B cell (primary cell): ENCODE measurements around the gene HPDL. TPM values are rescaled to one million over a fixed set of nuclear protein-coding genes. Genes with fewer than 3 reads are reported as not detected.

Source experiments
- ATAC-seq: fragments of 200-7000 bp; cut with Tn5 transposase; one replicate; pipeline ENCODE4 v1.10.0; 2021; ENCODE audit warnings: low read depth, mild to moderate bottlenecking, moderate number of reproducible peaks, moderate library complexity
- CTCF ChIA-PET: fragments of 350-600 bp; sonication (Branson Sonifier 250); formaldehyde crosslinking; loops from one replicate; lab custom pipeline; 2021; ENCODE audit warnings: antibody characterized with exemption, inconsistent platforms; lab: Charles Lee
- POLR2A ChIA-PET: fragments of 350-600 bp; sonication (Branson Sonifier 250); formaldehyde crosslinking; loops from one replicate; lab custom pipeline; 2021; ENCODE audit warnings: antibody characterized with exemption; lab: Charles Lee
- DNase-seq: peaks from one replicate; pipeline ENCODE4 v3.0.0; 2013
- H2AFZ ChIP-seq: 2 replicates; pipeline ENCODE4 v1.6.1; 2012; ENCODE audit warnings: mild to moderate bottlenecking, low read depth, low read length; ENCODE audit not compliant: insufficient read depth, poor library complexity, severe bottlenecking
- H3K27ac ChIP-seq, 2 donors: 1 replicate in 1 of 2; 2 replicates in 1 of 2; pipeline ENCODE4 v1.5.1; 2012 to 2013; ENCODE audit warnings: low read length in 2 of 2, mild to moderate bottlenecking in 2 of 2, moderate library complexity in 1 of 2
- H3K27me3 ChIP-seq, 4 experiments: fragments of 200-600 bp in 1 of 4; sonication (generic) in 1 of 4; replicated peaks in 1 of 4; 1 replicate in 2 of 4; 2 replicates in 2 of 4; pipeline versions ENCODE4 v1.6.1 to v1.7.0; 2013 to 2016; ENCODE audit warnings: low read length in 3 of 4, mild to moderate bottlenecking in 2 of 4, mixed read lengths in 1 of 4, moderate library complexity in 1 of 4; ENCODE audit not compliant: insufficient read depth in 4 of 4, control insufficient read depth in 3 of 4; ENCODE audit errors: control extremely low read depth in 1 of 4
- H3K36me3 ChIP-seq, 2 experiments: replicated peaks in 1 of 2; 1 replicate in 1 of 2; 2 replicates in 1 of 2; pipeline versions ENCODE4 v1.6.1 to v1.7.1; 2013; ENCODE audit warnings: low read length in 1 of 2; ENCODE audit not compliant: insufficient read depth in 2 of 2, control insufficient read depth in 1 of 2; ENCODE audit errors: control extremely low read depth in 1 of 2, extremely low read depth in 1 of 2
- H3K4me1 ChIP-seq, 2 donors: fragments of 200-600 bp in 1 of 2; sonication (generic) in 1 of 2; 1 replicate in 1 of 2; 2 replicates in 1 of 2; pipeline versions ENCODE4 v1.5.1 to v1.6.1; 2013 to 2017; ENCODE audit warnings: low read length in 2 of 2; ENCODE audit not compliant: control insufficient read depth in 2 of 2, insufficient read depth in 2 of 2
- H3K4me2 ChIP-seq: replicated peaks from 2 replicates; pipeline ENCODE3; 2012; ENCODE audit warnings: mild to moderate bottlenecking, low read depth, low read length; ENCODE audit not compliant: poor library complexity, severe bottlenecking
- H3K4me3 ChIP-seq, 5 experiments: fragments of 200-600 bp in 1 of 5; sonication (generic) in 1 of 5; 1 replicate in 3 of 5; 2 replicates in 2 of 5; pipeline versions ENCODE4 v1.5.1 to v1.7.0; 2011 to 2016; ENCODE audit warnings: low read length in 4 of 5, mild to moderate bottlenecking in 4 of 5, low read depth in 2 of 5, control low read depth in 1 of 5, moderate library complexity in 1 of 5; ENCODE audit not compliant: insufficient read depth in 1 of 5; ENCODE audit errors: control extremely low read depth in 1 of 5, extremely low read depth in 1 of 5
- H3K79me2 ChIP-seq: fragments of 200-600 bp; sonication (generic); one replicate; pipeline ENCODE4 v1.6.0; 2016; ENCODE audit warnings: low read length; ENCODE audit not compliant: control insufficient read depth, insufficient read depth
- H3K9ac ChIP-seq: fragments of 200-600 bp; sonication (generic); 2 replicates; pipeline ENCODE4 v1.6.1; 2017; ENCODE audit warnings: mild to moderate bottlenecking, low read length, moderate library complexity
- H3K9me3 ChIP-seq, 3 donors: one replicate each; pipeline versions ENCODE4 v1.6.1 to v1.7.1; 2013; ENCODE audit warnings: low read length in 2 of 3; ENCODE audit not compliant: control insufficient read depth in 2 of 3, insufficient read depth in 1 of 3; ENCODE audit errors: control extremely low read depth in 1 of 3
- H4K20me1 ChIP-seq: 2 replicates; pipeline ENCODE4 v1.6.0; 2012; ENCODE audit warnings: mild to moderate bottlenecking, low read length; ENCODE audit not compliant: insufficient read depth, control insufficient read depth, poor library complexity, severe bottlenecking
- H3K27ac Mint-ChIP-seq: one replicate; pipeline ENCODE4 v1.8.0; 2021; ENCODE audit warnings: mixed read lengths
- H3K27me3 Mint-ChIP-seq: one replicate; pipeline ENCODE4 v1.8.0; 2021; ENCODE audit warnings: mixed read lengths
- H3K4me1 Mint-ChIP-seq: one replicate; pipeline ENCODE4 v1.8.0; 2021; ENCODE audit warnings: mixed read lengths
- H3K4me3 Mint-ChIP-seq: one replicate; pipeline ENCODE4 v1.8.0; 2021; ENCODE audit warnings: mixed read lengths
- H3K9me3 Mint-ChIP-seq: one replicate; pipeline ENCODE4 v1.8.0; 2022; ENCODE audit warnings: mixed read lengths; ENCODE audit not compliant: insufficient read depth
- CTCF ChIP-seq: fragments of 200-600 bp; IDR thresholded peaks from one replicate; pipeline ENCODE4 v1.8.0; 2022; ENCODE audit warnings: antibody characterized with exemption, mild to moderate bottlenecking
- EZH2 ChIP-seq: IDR thresholded peaks from 2 replicates; pipeline ENCODE4 v1.6.1; 2012; ENCODE audit warnings: borderline replicate concordance, low read depth, mild to moderate bottlenecking, moderate library complexity, low read length; ENCODE audit not compliant: insufficient read depth, poor library complexity, severe bottlenecking
- WGBS: methylation state at CpG from one replicate; pipeline ENCODE4 v1.1.5; 2013; ENCODE audit warnings: missing lambda C conversion rate; ENCODE audit not compliant: insufficient coverage; 5-methylcytosine and 5-hydroxymethylcytosine counted together
- intact Hi-C: fragments of 100-400 bp; cut with micrococcal nuclease; formaldehyde crosslinking; loops from one replicate; pipeline ENCODE4 v1.10.0; 2022
- polyA plus RNA-seq: library from polyadenylated mRNA; depleted of rRNA; stranded (reverse); fragments of >200 nt; gene quantifications from 2 replicates; pipeline ENCODE4 v1.2.3, GENCODE V29; 2012
- total RNA-seq, 2 donors: library from RNA; stranded (reverse); fragments of 120-200 nt in 1 of 2; gene quantifications; 1 replicate in 1 of 2; 2 replicates in 1 of 2; pipeline versions ENCODE4 v1.2.3 to v1.2.4, GENCODE V29; 2013 to 2022

Gene HPDL
- total and polyA plus RNA-seq, 2 donors (not counting 1 experiment from before 2014, with no cell fraction given) = 0.67 to 0.79 TPM

GRCh38 chr1:45303520-45304310 is 23.0 kb upstream of the HPDL start:
- no peaks in the 10 kb centered on the region for H3K9me3 Mint-ChIP-seq
- H4K20me1 ChIP-seq = no peaks in the 10 kb centered on the region
- H3K9ac ChIP-seq = peak overlapping the region; percentile 81
- H3K36me3 ChIP-seq = no peaks in the 10 kb centered on the region
- H3K4me2 ChIP-seq = peak overlapping the region; percentile 91
- H3K4me3 ChIP-seq = peak overlapping the region; percentile 47 to 87 (median 82)
- DNase-seq (peak; percentile 98), ATAC-seq (peak; percentile 84)
- intact Hi-C loops = loop anchor here (1.0 to 2.0 kb wide), 11 partner anchors 23 to 629 kb away; partner anchors contain the start of genes ARMH1, CCDC163, EIF2B3 and HPDL
- peak overlapping the region; percentile 85 to 97 for H3K27ac ChIP-seq
- no peaks in the 10 kb centered on the region for H3K27me3 ChIP-seq
- peak overlapping the region; percentile 94 for H3K4me3 Mint-ChIP-seq
- no peaks in the 10 kb centered on the region for H3K9me3 ChIP-seq
- POLR2A ChIA-PET = interaction anchor here (0.5 to 4.9 kb wide), 33 partner anchors 14 to 1953 kb away, joined by 3 to 76 read pairs (median 5); partner anchors contain the start of genes ARMH1, BTBD19, CCDC163 and EIF2B3
- no peaks in the 10 kb centered on the region for H3K79me2 ChIP-seq
- H3K4me1 Mint-ChIP-seq = peaks cover 34% of the 10 kb centered on the region
- H3K27ac Mint-ChIP-seq = peak overlapping the region; percentile 95
- CTCF ChIA-PET = interaction anchor here (0.5 to 9.3 kb wide), 17 partner anchors 24 to 897 kb away, joined by 3 to 388 read pairs (median 6); partner anchors contain the start of genes BTBD19, HECTD3, HPDL and MUTYH
- peaks cover 19 to 27% of the 10 kb centered on the region in 2 donors for H3K4me1 ChIP-seq
- H3K27me3 Mint-ChIP-seq = no peaks in the 10 kb centered on the region
- peak; percentile 74 for TF ChIP-seq CTCF
- TF ChIP-seq EZH2 = no peak
- H2AFZ ChIP-seq = peak overlapping the region; percentile 96
- WGBS = under 1% methylated on average over 65 of the region's 68 CpGs
